ENCODE measurements around the gene CORO2B. TPM values are rescaled to one million over a fixed set of nuclear protein-coding genes. Genes with fewer than 3 reads are reported as not detected.

The CORO2B gene
- total RNA-seq, 2 donors from 2014 or later, result 1.0 to 4.0 TPM

DNA sequence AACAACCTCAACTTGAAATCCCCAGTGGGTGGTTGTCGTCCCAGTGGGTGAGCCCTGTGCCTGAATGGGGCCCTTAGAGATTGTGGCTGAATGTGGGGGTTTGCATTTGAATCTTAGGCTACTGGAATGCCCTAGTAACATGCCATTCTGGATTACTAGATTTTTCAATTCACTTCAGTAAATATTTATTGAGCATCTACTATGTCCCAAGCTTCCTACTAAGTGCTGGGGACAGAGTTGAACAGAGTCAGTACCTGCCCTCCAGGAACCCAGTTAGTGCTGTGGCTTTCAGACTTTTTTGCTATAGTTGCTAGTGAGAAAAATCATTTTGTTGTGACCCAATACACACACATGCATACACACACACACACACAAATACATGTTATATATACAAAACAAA, 39.0 kb downstream of the CORO2B start:
- 90 to 100% methylated on average over 1 of the region's 1 CpG for WGBS, 2 donors
- intact Hi-C loops (cut with DNase I), result no loop called here
- no peak for TF ChIP-seq POLR2A (IDR thresholded peaks at IDR 0.05)
- TF ChIP-seq CTCF (IDR thresholded peaks at IDR 0.05), result no peak
- no peaks in the 10 kb centered on the region for H3K27me3 ChIP-seq
- no peaks in the 10 kb centered on the region for H3K4me1 ChIP-seq
- H3K27ac ChIP-seq, result no peak overlapping the region
- H3K36me3 ChIP-seq (replicated peaks in 1 of 2; ENCODE audit: insufficient read depth in 1 of 2, low read depth in 2 of 2), result no peaks in the 10 kb centered on the region
- H3K4me3 ChIP-seq, result no peak overlapping the region
- ATAC-seq, result no peak
- no peak for DNase-seq
- H3K9me3 ChIP-seq, result no peaks in the 10 kb centered on the region

GRCh38 chr15:68618394-68618793, 39.6 kb downstream of the CORO2B start:
- DNase-seq (no peak), ATAC-seq (no peak)
- TF ChIP-seq POLR2A (IDR thresholded peaks at IDR 0.05) (no peak), CTCF (IDR thresholded peaks at IDR 0.05) (no peak)
- H3K4me3 ChIP-seq, result no peak overlapping the region
- no peaks in the 10 kb centered on the region for H3K9me3 ChIP-seq
- H3K4me1 ChIP-seq, result no peaks in the 10 kb centered on the region
- 19 to 29% methylated on average over 4 of the region's 4 CpGs for WGBS, 2 donors
- no peak overlapping the region for H3K27ac ChIP-seq
- no peaks in the 10 kb centered on the region for H3K36me3 ChIP-seq (replicated peaks in 1 of 2; ENCODE audit: insufficient read depth in 1 of 2, low read depth in 2 of 2)
- intact Hi-C loops (cut with DNase I), result no loop called here
- H3K27me3 ChIP-seq, result no peaks in the 10 kb centered on the region

DNA sequence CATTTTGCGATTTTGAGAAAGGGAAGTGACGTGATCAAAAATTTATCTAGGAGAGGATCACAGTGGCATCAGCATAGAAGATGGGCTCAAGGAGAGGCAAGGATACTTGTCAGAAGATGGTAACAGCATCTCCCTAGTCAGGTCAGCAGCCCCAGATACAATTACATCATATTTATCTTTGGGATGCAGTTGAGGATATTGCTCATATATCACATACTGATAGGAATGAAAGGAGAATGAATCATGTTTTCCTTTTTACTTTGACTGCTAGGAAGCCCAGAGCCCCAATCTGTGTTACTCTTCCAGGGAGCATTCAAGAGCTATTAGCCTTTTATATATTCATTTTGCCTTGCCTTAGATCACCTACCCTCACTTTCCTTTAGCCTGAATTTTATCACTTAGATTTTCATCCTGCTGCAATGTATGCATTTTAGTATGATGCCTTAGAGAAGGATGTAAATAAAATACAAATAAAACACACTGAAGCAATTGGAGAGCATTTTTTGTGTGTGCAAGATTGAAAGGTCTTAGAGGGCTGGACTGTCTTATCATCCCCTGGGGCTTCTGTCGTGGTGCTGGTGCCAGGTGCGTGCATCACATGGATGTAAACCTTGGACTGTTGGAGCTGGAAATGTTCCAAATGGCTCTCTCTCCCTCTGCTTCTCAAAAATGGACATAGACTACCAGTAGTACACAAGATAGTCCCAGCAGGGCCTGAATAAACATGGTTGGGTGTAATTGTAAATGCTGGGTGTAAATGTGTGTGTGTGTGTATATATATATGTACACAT, 40.3 kb downstream of the CORO2B start:
- Histone ChIP-seq H3K9me3 (no peaks in the 10 kb centered on the region), H3K4me3 (no peak overlapping the region), H3K4me1 (no peaks in the 10 kb centered on the region), H3K27ac (no peak overlapping the region), H3K27me3 (no peaks in the 10 kb centered on the region), H3K36me3 (replicated peaks in 1 of 2; ENCODE audit: insufficient read depth in 1 of 2, low read depth in 2 of 2) (no peaks in the 10 kb centered on the region)
- DNase-seq (no peak), ATAC-seq (no peak)
- no peak for TF ChIP-seq CTCF (IDR thresholded peaks at IDR 0.05)
- no peak for TF ChIP-seq POLR2A (IDR thresholded peaks at IDR 0.05)
- 68 to 75% methylated on average over 4 of the region's 4 CpGs for WGBS, 2 donors
- intact Hi-C loops (cut with DNase I), result no loop called here

DNA sequence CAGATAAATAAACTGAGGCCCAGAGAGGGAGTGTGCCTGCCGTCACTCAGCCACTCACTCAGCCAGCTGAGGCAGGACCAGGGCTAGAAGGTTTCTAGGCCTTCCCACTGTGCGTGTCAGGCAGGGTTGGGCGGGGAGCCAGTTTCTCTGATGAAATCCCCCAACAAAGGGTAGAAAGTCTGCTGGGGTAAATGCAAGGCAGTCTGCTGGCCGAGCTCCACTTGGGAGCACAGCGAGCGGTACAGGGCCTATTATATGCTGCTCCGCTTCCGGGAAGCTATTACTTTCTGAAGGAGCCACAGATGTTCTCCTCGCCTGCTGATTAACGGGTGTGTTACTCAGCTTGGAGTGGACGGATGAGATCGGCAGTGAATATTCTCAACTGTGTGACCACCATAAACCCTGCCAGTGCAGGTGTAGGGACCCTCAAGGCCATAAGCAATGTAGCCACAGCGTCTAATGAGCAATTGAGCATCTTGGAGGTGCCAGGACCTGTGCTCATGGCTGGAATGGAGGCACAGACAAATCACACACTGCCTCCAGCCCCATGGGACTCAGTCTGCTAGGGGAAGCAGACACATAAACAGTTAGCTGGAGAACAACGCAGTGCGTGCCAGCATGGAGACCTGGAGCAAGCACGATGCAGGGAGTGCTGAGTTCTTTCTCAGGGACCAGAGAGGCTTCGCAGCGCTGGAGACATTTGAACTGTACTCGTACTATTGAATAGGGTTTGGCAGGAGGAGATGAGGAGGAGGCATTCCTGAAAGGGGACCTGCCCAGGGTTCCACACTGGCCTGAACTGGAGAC, 42.1 kb downstream of the CORO2B start:
- no peak overlapping the region for H3K4me3 ChIP-seq
- 80 to 84% methylated on average over 19 of the region's 19 CpGs for WGBS, 2 donors
- ATAC-seq, result peak; percentile 68
- peak; percentile 46 to 67 (median 61) for DNase-seq
- H3K4me1 ChIP-seq, result no peaks in the 10 kb centered on the region
- H3K9me3 ChIP-seq, result no peaks in the 10 kb centered on the region
- TF ChIP-seq POLR2A (IDR thresholded peaks at IDR 0.05) (no peak), CTCF (IDR thresholded peaks at IDR 0.05) (no peak)
- H3K27me3 ChIP-seq, result no peaks in the 10 kb centered on the region
- intact Hi-C loops (cut with DNase I), result no loop called here
- peak overlapping the region in 1 of 4 donors; percentile 66 for H3K27ac ChIP-seq
- H3K36me3 ChIP-seq (replicated peaks in 1 of 2; ENCODE audit: insufficient read depth in 1 of 2, low read depth in 2 of 2), result no peaks in the 10 kb centered on the region
